Fibroblast of skin of right biceps (primary cell): ENCODE measurements around the gene ADAMTS12.
A peak's percentile ranks its signal among the peaks of the same experiment; 100 is the strongest.

Experiments used
- DNase-seq: peaks from one replicate; pipeline ENCODE4 v3.0.0-alpha.2; 2013

The ADAMTS12 gene

GRCh38 chr5:33696411-33696810, 195.4 kb downstream of the ADAMTS12 start:
- DNase-seq, result no peak

DNA sequence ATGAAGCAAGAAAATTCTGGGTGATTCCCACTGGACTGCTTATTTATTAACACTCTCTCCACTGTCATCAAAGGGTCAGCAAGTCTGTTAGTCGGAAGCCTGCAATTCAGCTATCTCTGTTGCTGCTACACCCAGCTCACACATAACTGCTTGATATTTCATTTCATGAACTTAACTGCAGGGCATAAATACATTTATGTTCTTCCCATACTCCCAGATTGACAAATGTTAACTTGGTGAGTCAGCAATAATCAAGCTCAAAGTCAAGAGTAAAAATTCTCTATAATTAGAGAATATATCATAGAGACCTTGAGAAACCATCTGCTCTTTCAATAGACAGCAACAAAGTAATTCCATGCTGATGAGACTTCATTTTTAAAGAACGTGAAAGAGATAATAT, 198.8 kb downstream of the ADAMTS12 start:
- peak; percentile 70 for DNase-seq

- peak; percentile 62 for DNase-seq
Observed at GRCh38 chr5:33691856-33692255, 199.9 kb downstream of the ADAMTS12 start.

DNA sequence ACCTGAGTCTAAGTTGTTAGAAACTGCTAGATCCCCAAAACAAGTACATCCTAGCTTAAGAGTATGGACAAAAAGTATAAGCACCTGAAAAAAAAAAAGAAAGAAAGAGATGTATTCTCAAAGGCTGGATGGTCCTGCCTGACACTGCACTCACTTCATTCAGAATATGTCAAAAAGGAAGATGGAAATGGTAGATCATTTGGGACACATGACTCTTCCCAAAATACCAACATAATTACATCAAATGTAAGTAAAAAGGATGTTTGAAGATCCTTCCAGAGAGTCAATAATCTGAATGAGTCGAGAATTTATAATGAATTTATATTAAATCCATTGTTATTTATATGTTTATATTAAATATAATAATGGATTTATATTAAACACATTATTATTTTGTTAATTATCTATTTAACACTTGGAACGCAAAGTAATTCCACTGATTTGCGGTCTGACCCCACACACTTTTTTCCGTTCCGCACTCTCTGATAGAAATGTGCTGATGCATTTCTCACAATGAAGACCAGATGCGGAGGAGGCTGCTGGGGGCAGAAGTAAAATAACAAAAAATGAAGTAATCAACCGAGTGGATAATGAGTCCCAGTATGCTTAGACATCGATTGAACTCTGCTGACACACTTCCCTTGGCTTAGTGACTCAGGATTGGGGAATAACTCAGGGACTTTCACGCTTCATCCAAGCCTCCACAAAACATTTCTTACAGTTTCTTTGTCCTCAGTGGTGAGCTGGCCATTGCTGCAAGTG, 201.2 kb downstream of the ADAMTS12 start:
- DNase-seq, result peak; percentile 98

- DNase-seq, result no peak
Observed at GRCh38 chr5:33688526-33688925, 203.3 kb downstream of the ADAMTS12 start.

DNA sequence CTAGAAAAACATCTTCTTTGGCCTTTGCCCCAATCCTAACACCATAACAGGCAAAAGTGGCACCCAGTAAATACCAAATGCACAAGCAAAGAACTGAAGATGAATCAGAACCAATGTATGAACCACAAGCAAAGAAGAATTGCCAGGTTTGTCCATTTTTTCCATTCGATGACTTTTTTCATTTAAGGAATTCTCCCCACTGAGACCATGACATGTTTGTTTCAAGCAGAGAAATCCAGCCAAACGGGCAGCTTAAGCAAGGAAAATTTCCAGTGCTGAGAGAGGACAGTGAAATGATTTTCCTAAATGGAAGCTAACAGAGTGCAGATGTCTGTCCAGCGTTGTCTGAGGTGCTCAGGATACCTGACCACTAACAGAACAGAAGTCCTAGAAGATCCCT, 203.7 kb downstream of the ADAMTS12 start:
- peak; percentile 66 for DNase-seq

DNA sequence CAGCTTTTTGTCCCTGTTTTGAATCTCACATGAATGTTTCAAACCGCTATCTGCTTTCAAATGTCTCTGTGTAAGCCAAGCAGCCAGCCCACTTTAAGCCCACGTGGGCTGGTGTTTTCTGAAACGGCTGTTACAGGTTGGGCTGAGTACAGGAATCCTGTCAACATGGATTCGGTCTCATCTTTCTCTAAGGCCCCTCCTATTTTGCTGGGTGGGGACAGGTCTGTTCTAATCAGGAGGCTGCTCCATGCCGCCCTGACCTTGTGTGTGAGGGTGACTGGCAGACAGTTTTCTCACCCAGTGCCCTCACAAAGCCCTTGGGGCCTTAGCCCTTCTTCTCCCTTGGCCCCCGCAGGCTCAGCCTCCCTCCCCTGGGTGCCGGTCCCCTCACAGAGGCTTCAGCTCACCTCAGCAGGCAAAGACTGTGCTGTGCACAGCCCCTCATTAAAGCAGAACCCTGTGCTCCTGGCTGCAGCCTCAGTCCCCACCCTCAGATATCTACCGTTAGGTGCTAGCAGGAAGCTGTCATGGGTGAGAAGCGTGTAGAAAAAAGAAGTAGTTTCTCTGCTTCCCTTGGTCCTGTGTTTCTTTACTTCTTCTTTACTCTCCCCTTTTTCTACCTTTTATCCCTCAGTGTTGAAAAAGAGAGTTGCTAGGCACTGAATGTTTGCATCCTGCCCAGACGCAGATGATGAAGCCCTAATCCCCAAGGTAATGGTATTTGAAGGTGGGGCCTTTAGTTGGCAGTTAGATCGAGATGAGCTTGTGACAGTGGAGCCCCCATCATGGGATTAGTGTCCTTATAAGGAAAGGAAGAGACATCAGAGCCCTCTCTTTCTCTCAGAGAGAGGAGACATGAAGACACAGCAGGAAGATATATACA, 205.7 kb downstream of the ADAMTS12 start:
- no peak for DNase-seq

GRCh38 chr5:33684496-33685159, 207.2 kb downstream of the ADAMTS12 start:
- DNase-seq, result peak; percentile 47

GRCh38 chr5:33679791-33680190, 212.0 kb downstream of the ADAMTS12 start:
- peak; percentile 89 for DNase-seq

- no peak for DNase-seq
Observed at GRCh38 chr5:33675958-33676464, 215.8 kb downstream of the ADAMTS12 start.

GRCh38 chr5:33671700-33672291, 220.0 kb downstream of the ADAMTS12 start:
- no peak for DNase-seq

- peak; percentile 87 for DNase-seq
Observed at GRCh38 chr5:33662722-33663427, 228.9 kb downstream of the ADAMTS12 start.

DNA sequence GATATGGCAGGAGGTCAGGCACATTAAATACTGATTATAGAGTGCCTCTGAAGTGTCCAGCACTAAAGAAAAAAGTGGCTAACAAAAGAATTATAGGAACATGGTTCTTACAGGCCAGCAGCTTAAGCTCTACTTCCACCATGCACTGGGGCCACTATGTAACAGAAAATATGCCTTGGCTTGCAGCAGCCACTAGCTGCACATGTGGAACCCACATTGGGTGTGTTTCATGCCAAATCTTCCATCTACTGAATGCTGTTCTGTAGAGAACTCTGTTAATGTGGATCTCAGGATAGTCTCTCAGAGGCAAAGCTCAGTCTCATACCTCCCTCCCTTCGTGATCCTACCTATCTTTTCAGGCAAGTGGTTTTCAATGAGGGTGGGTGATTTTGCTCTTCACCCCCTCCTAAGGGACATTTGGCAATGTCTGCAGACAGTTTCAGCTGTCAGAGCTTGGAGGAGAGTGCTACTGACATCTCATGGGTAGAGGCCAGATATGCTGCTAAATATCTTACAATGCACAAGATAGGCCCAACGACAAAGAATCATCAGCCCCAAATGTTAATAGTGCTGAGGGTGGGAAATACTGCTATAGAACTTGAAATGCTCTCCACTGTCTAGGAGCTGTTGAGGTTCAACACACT, 232.1 kb downstream of the ADAMTS12 start:
- DNase-seq, result no peak

- DNase-seq, result peak; percentile 28
Observed at GRCh38 chr5:33657804-33658440, 233.9 kb downstream of the ADAMTS12 start.

DNA sequence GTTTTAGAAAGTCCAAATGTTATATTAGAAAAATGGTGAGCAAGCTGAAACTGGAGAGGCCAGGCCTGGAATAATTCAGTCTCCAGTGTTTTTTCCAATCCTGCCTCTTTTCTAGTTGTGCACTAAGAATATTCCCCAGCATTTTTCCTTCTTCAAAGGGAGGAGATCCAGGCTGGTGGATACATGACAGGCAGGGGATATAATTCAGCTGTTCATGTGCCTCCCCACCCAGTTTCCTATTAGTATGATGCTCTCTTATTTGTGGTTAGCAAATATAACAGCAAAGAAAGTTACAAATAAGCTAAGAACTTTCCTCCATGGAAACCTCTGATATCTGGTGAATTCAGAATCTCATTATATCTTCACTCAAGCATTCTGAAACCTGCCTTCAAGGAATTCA, 234.6 kb downstream of the ADAMTS12 start:
- DNase-seq, result no peak

DNA sequence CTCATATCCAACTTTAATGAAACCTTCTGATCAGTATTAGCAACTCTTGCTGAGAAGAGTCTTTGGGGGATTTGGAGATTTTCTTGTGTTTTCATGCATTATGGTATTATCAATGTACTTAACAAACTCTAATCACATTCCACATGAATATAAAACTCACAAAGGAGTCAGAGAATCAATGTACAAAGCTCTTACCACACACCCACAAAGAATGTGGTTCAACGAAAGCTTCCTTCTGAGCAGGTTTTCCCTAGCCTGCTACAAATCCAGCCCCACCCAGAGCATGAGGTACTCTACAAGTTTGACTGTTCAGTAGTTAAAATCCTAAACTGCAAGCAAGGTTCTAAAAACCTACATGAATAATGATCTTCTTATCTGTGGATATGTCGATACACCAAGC, 240.9 kb downstream of the ADAMTS12 start:
- peak; percentile 42 for DNase-seq

DNA sequence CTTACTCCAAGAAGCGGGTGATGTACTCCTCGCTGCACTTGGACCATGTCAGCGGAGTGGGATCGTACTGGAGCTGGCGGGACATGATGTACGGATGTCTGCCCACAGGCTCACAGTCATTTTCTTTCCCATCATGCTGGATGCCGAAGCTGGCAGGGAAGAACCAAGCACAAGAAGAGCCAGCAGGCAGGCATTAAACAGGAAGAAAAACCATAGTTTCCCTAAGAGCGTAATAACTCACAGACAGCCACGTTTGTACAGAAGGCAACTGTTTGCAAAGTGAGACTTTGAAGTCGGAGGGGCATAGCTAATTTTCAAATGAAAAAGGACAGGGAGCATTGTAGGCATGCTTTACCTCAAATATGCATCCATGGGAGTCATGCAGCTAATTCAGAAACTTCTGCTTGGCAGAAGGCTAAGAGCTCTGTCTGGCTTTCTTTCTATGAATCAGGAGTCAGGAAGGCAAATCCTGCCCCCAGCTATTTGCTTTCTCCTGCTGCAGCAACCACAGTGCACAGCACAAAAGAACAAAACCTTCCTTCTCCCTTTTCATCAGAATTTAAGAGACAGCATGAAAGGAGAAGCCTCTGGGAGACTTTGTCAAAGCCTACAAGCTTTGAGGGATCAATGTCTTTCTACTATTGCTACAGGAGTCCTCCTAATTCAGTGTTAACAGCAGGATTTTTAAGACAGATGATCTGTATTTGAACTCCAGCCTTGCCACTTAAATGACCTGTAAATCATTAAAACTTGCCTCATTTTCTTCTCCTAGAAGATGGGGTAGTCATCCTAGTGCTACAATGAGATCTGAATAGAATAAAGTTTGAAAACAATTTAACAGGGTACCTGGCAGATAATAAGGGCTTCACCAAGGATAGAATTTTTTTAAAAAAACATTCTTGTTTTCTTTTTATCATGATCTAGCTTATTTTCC, 242.0 kb downstream of the ADAMTS12 start:
- DNase-seq, result peak; percentile 92

DNA sequence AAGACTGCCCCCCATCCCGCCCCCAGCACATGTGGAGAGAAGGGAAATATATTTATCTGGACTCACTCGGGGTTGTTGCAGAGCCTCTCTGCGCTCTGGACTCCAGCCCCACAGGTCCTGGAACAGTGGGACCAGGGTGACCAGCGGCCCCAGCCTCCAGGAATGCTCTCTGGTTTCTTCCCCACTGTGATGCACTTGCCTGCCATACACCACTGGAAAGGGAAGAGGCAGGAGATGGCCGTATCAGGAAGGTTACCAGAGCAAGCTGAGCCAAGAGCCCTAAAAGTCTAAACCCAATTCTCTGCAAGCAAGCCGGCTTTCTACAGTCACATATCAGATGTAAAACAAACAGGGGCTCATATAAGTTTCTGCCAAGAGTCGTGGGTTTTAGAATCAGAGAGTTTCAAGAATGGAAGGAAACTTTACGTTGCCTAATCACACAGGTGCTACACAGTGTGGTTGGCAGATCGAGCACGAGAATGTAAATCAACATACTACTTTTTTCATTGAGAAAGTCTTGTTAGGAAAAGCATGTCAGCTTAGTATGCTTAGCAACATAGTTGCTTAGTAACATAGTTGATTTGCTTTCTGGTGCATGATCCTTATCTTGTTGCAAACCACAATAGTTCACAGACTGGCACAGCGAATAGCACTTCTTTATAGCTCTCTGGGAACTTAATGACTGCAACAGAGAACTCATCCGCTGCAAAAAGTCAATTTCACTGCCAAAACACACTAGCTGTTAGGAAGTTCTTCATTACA, 249.9 kb downstream of the ADAMTS12 start:
- DNase-seq, result peak; percentile 49

- no peak for DNase-seq
Observed at GRCh38 chr5:33639474-33639873, 252.3 kb downstream of the ADAMTS12 start.
